Ovary (tissue), 9 donors: ENCODE measurements around the gene LRRC8A. TPM values are rescaled to one million over a fixed set of nuclear protein-coding genes. Genes with fewer than 3 reads are reported as not detected.
"Not testable (repeated sequence)": the region's sequence is repeated elsewhere in the genome, so short reads cannot be mapped to it uniquely, and the experiment has no call there.

Source experiments
- DNase-seq, 5 donors: peaks; one replicate each; pipeline ENCODE4 v3.0.0-alpha.2; 2019 to 2020
- H3K27ac ChIP-seq, 2 donors: fragments of 200-600 bp; one replicate each; pipeline versions ENCODE4 v1.5.1 to v1.8.0; 2019 to 2022
- H3K27me3 ChIP-seq: fragments of 200-600 bp; one replicate; pipeline ENCODE4 v1.8.0; 2022
- H3K36me3 ChIP-seq: fragments of 200-600 bp; sonication (generic); one replicate; pipeline ENCODE4 v1.5.1; 2019
- H3K4me1 ChIP-seq: one replicate; pipeline ENCODE4 v1.8.1; 2013; ENCODE audit warnings: mild to moderate bottlenecking, moderate library complexity; ENCODE audit not compliant: insufficient read depth
- H3K4me3 ChIP-seq: fragments of 200-600 bp; sonication (generic); one replicate; pipeline ENCODE4 v1.5.1; 2017
- H3K9me3 ChIP-seq, 2 donors: fragments of 200-600 bp in 1 of 2; sonication (generic) in 1 of 2; one replicate each; pipeline versions ENCODE4 v1.5.1 to v1.8.1; 2013 to 2019; ENCODE audit warnings: mild to moderate bottlenecking in 1 of 2, moderate library complexity in 1 of 2
- CTCF ChIP-seq, 3 donors: fragments of 450-650 bp in 2 of 3; fragments of 200-600 bp in 1 of 3; IDR thresholded peaks; one replicate each; pipeline versions ENCODE4 v1.5.1 to v1.8.0; 2016 to 2022; ENCODE audit warnings: antibody characterized with exemption in 3 of 3, mild to moderate bottlenecking in 1 of 3
- EP300 ChIP-seq: sonication (generic); formaldehyde crosslinking; IDR thresholded peaks from one replicate; pipeline ENCODE4 v1.6.1; 2017; ENCODE audit warnings: antibody characterized with exemption
- POLR2A ChIP-seq: fragments of 450-650 bp; IDR thresholded peaks from one replicate; pipeline ENCODE4 v1.6.1; 2017; ENCODE audit warnings: antibody characterized with exemption, mild to moderate bottlenecking, moderate library complexity
- WGBS, 3 donors: extraction: QIAGEN DNeasy Blood & Tissue Kit in 1 of 3; methylation state at CpG; one replicate each; pipeline versions ENCODE4 v1.1.5 to v1.1.7; 2013 to 2017; 5-methylcytosine and 5-hydroxymethylcytosine counted together
- intact Hi-C, 4 donors: fragments of 100-400 bp; cut with DNase I; formaldehyde crosslinking; loops; one replicate each; pipeline versions ENCODE4 v1.11.0 to v1.15.1; 2022 to 2023
- polyA plus RNA-seq, 2 donors: library from polyadenylated mRNA; stranded (reverse); fragments of 200-250 nt in 1 of 2; fragments of 350-450 nt in 1 of 2; fragmentation: Illumina TruSeq in 1 of 2; extraction: RNeasy Lipid Tissue Mini Kit (QIAGEN cat#74804) in 1 of 2; gene quantifications; one replicate each; pipeline ENCODE4 v1.2.3, GENCODE V29; 2013 to 2014
- total RNA-seq, 7 donors: library from RNA; depleted of rRNA in 2 of 7; stranded (reverse); fragments of >200 nt in 2 of 7; fragmentation: NEBNext Ultra II Directional in 3 of 7; extraction: Animal tissue kit (Norgen Biotek cat#: 25700) in 3 of 7; gene quantifications; one replicate each; pipeline versions ENCODE4 v1.1.0 to v1.2.4, GENCODE V29; 2016 to 2023
- donor health status: DM: no; HTN: no; CAD: no; lungs with moderate emphysema.
- donor health status: DM: no; HTN: no; CAD: no.
- donor health status: Bipolar disorder and iron deficiency.
- donor health status: DM: yes; HTN: yes; CAD: no.
- donor health status: DM: no; HTN: no; CAD: no.
- donor health status: DM: yes; HTN: yes; CAD: no.

The LRRC8A gene
- total and polyA plus RNA-seq, 9 donors = 18.1 to 39.7 (median 26.4) TPM

GRCh38 chr9:128845186-128845931 is 36.6 kb upstream of the LRRC8A start:
- intact Hi-C loops = no loop called here
- TF ChIP-seq POLR2A = no peak
- no peak for TF ChIP-seq CTCF (IDR thresholded peaks at IDR 0.05)
- TF ChIP-seq EP300 = no peak
- Histone ChIP-seq H3K9me3 (no peaks in the 10 kb centered on the region), H3K27me3 (no peaks in the 10 kb centered on the region), H3K27ac (no peak overlapping the region), H3K4me1 (no peaks in the 10 kb centered on the region), H3K4me3 (no peak overlapping the region), H3K36me3 (no peaks in the 10 kb centered on the region)
- DNase-seq = no peak
- 65 to 75% (median 68%) methylated on average over 13 of the region's 13 CpGs for WGBS, 3 donors

GRCh38 chr9:128846680-128847030 is 35.3 kb upstream of the LRRC8A start:
- Histone ChIP-seq H3K27ac (no peak overlapping the region), H3K36me3 (no peaks in the 10 kb centered on the region), H3K27me3 (no peaks in the 10 kb centered on the region), H3K4me3 (no peak overlapping the region), H3K4me1 (no peaks in the 10 kb centered on the region), H3K9me3 (no peaks in the 10 kb centered on the region)
- TF ChIP-seq POLR2A (no peak), EP300 (no peak)
- WGBS, 3 donors = 96 to 98% (median 98%) methylated on average over 3 of the region's 3 CpGs
- intact Hi-C loops = no loop called here
- no peak for DNase-seq

GRCh38 chr9:128847803-128848202 is 34.1 kb upstream of the LRRC8A start:
- Histone ChIP-seq H3K36me3 (no peaks in the 10 kb centered on the region), H3K4me1 (no peaks in the 10 kb centered on the region), H3K27ac (no peak overlapping the region), H3K27me3 (no peaks in the 10 kb centered on the region), H3K9me3 (no peaks in the 10 kb centered on the region), H3K4me3 (no peak overlapping the region)
- 97 to 100% (median 98%) methylated on average over 1 of the region's 1 CpG for WGBS, 3 donors
- DNase-seq = no peak
- intact Hi-C loops = no loop called here
- TF ChIP-seq CTCF (IDR thresholded peaks at IDR 0.05) (no peak), POLR2A (no peak), EP300 (no peak)

GRCh38 chr9:128851024-128851423 is 30.9 kb upstream of the LRRC8A start:
- 84 to 95% (median 90%) methylated on average over 10 of the region's 10 CpGs for whole genome bisulfite sequencing, 3 donors
- H3K36me3 ChIP-seq, H3K4me1 ChIP-seq, DNase-seq, H3K27me3 ChIP-seq, H3K9me3 ChIP-seq, intact Hi-C loops, H3K4me3 ChIP-seq, H3K27ac ChIP-seq: not testable (repeated sequence)

GRCh38 chr9:128851779-128852600 is 29.9 kb upstream of the LRRC8A start:
- H3K9me3 ChIP-seq, H3K4me1 ChIP-seq, H3K36me3 ChIP-seq, H3K27me3 ChIP-seq, H3K4me3 ChIP-seq, H3K27ac ChIP-seq, intact Hi-C loops: not testable (repeated sequence)
- TF ChIP-seq CTCF (IDR thresholded peaks at IDR 0.05) = peak in 2 of 3 donors; percentile 46 to 52
- 66 to 74% (median 69%) methylated on average over 10 of the region's 10 CpGs for WGBS, 3 donors
- DNase-seq = peak in 1 of 5 donors; percentile 32

- 66 to 99% (median 95%) methylated on average over 2 of the region's 2 CpGs for WGBS, 3 donors
- H3K4me1 ChIP-seq, H3K9me3 ChIP-seq, H3K4me3 ChIP-seq, H3K36me3 ChIP-seq, H3K27me3 ChIP-seq, intact Hi-C loops, DNase-seq, H3K27ac ChIP-seq: not testable (repeated sequence)
Measured at GRCh38 chr9:128852646-128853045, 29.3 kb upstream of the LRRC8A start.

GRCh38 chr9:128854454-128854853 is 27.5 kb upstream of the LRRC8A start:
- 89 to 94% (median 93%) methylated on average over 6 of the region's 6 CpGs for WGBS, 3 donors
- DNase-seq, H3K27ac ChIP-seq, H3K4me1 ChIP-seq, H3K36me3 ChIP-seq, intact Hi-C loops, H3K4me3 ChIP-seq, H3K27me3 ChIP-seq, H3K9me3 ChIP-seq: not testable (repeated sequence)

GRCh38 chr9:128858476-128858875 is 23.5 kb upstream of the LRRC8A start:
- H3K27ac ChIP-seq, H3K9me3 ChIP-seq, H3K4me3 ChIP-seq, H3K27me3 ChIP-seq, H3K36me3 ChIP-seq, DNase-seq, intact Hi-C loops, H3K4me1 ChIP-seq: not testable (repeated sequence)
- WGBS, 3 donors = 76% methylated on average over 7 of the region's 7 CpGs
